ENCODE measurements around the gene GDF11. TPM values are rescaled to one million over a fixed set of nuclear protein-coding genes. Genes with fewer than 3 reads are reported as not detected.
"Not testable (repeated sequence)": the region's sequence is repeated elsewhere in the genome, so short reads cannot be mapped to it uniquely, and the experiment has no call there.

Gene GDF11
- total RNA-seq, 2 donors from 2014 or later: 5.0 to 18.4 TPM

DNA sequence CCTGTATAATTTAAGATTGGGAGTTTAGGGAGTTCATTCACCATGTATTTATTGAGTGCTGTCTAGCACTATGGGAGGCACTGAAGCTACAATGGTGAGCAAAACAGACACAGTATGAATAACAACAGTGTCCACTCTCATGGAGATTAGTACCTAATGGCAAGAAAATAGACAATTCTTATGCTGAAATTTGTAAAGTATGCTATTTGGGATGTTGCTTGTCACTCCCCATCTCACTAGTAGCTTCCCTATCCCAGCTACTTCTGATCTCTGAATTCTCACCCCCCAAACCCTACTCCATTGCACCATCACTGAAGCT is 4.0 kb downstream of the GDF11 start:
- Mint-ChIP-seq H3K9me3 (no peaks in the 10 kb centered on the region), H3K4me1 (ENCODE audit: low read depth in 2 of 2) (peaks cover 22 to 41% of the 10 kb centered on the region in 2 donors), H3K36me3 (no peaks in the 10 kb centered on the region), H3K4me3 (no peak overlapping the region), H3K27me3 (no peaks in the 10 kb centered on the region), H3K27ac (no peak overlapping the region)
- no peak for DNase-seq (ENCODE audit: low spot score)
- ATAC-seq: no peak

DNA sequence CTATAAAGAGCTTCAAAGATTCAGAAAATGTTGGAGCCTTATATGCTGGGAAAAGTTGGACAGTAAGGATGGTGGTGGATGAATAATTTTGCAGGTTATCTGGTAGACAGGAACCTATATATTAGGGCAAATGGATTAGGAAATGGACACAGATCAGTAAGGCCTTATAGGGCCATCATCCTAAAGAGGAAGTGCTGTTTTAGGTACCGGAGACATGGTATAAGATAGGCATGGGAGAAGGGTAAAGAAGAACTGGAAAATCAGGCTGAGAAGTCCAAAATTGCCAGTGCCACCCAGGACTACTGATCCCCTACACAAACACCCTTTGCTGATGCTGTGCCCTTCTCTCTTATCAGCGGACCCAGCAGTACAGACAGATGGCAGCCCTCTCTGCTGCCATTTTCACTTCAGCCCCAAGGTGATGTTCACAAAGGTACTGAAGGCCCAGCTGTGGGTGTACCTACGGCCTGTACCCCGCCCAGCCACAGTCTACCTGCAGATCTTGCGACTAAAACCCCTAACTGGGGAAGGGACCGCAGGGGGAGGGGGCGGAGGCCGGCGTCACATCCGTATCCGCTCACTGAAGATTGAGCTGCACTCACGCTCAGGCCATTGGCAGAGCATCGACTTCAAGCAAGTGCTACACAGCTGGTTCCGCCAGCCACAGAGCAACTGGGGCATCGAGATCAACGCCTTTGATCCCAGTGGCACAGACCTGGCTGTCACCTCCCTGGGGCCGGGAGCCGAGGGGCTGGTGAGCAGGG is 5.5 kb downstream of the GDF11 start:
- Mint-ChIP-seq H3K36me3 (no peaks in the 10 kb centered on the region), H3K4me3 (no peak overlapping the region), H3K9me3 (no peaks in the 10 kb centered on the region), H3K27ac (no peak overlapping the region), H3K4me1 (ENCODE audit: low read depth in 2 of 2) (peaks cover 13 to 30% of the 10 kb centered on the region in 2 donors), H3K27me3 (no peaks in the 10 kb centered on the region)
- ATAC-seq (no peak), DNase-seq (ENCODE audit: low spot score) (no peak)

DNA sequence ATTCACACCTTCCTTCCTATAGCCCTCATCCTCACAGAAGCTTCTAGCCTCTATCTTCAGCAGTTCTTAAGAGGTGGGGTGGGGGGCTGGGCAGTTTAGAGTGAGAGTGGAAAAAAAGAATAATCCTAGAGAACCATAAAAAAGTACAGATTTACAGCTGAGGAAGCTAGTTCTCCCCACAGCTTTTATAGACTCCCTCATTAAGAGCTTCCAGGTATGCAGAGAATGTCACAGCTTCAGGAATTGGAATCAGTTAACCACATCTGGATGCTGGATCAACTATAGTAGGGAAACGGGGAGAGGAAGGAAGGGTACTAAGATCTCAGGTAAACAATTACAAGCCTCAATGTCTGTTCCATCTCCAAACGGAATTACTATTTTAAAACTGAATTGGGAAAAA is 12.3 kb downstream of the GDF11 start:
- peaks cover 25% of the 10 kb centered on the region for H3K36me3 Mint-ChIP-seq
- H3K27me3 Mint-ChIP-seq: no peaks in the 10 kb centered on the region
- ATAC-seq (no peak), DNase-seq (ENCODE audit: low spot score) (no peak)
- peaks cover 0 to 6% of the 10 kb centered on the region in 2 donors for H3K4me1 Mint-ChIP-seq (ENCODE audit: low read depth in 2 of 2)
- no peaks in the 10 kb centered on the region for H3K9me3 Mint-ChIP-seq
- H3K27ac Mint-ChIP-seq: peak overlapping the region; percentile 2 to 34
- H3K4me3 Mint-ChIP-seq: no peak overlapping the region

DNA sequence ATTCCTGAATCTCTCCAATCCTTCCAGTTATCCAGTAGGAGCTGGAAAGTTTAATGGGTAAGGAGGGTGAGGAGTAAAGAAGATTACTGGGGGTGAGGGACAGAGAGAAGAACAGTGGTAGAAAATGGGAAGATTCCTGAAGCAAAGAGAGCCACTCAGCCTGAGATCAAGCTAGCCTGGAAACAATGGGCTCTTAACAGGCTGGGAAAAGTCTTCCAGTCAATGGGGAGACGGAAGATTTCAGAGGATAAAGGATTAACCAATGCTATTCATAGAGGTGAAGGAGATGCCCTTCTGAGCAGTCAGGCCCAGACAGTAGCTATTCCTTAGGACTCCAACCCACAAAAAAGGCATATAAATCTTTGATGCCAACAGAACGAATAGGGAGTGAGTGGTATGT is 14.8 kb downstream of the GDF11 start:
- H3K27ac Mint-ChIP-seq: peak overlapping the region; percentile 19 to 45
- H3K36me3 Mint-ChIP-seq: peaks cover 37% of the 10 kb centered on the region
- H3K4me1 Mint-ChIP-seq (ENCODE audit: low read depth in 2 of 2): peaks cover 6 to 7% of the 10 kb centered on the region in 2 donors
- no peak for DNase-seq (ENCODE audit: low spot score)
- ATAC-seq: no peak
- no peak overlapping the region for H3K4me3 Mint-ChIP-seq
- H3K27me3 Mint-ChIP-seq: no peaks in the 10 kb centered on the region
- H3K9me3 Mint-ChIP-seq: no peaks in the 10 kb centered on the region

DNA sequence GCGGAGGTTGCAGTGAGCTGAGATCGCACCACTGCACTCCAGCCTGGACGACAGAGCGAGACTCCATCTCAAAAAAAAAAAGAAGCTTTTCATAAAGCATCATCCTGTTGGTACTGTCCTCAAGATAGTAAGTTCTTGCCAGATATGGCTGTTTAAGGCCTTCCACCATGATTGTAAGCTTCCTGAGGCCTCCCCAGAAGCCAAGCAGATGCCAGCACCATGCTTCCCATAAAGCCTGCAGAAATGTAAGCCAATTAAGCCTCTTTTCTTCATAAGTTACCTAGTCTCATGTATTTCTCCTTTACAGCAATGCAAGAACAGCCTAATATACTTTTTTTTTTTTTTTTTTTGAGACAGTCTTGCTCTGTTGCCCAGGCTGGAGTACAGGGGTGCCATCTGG is 15.7 kb downstream of the GDF11 start:
- not testable (repeated sequence) for DNase-seq (ENCODE audit: low spot score); H3K4me1 Mint-ChIP-seq (ENCODE audit: low read depth in 2 of 2); ATAC-seq; H3K4me3 Mint-ChIP-seq; H3K27ac Mint-ChIP-seq; H3K9me3 Mint-ChIP-seq; H3K27me3 Mint-ChIP-seq
- H3K36me3 Mint-ChIP-seq: peaks cover 37% of the 10 kb centered on the region

DNA sequence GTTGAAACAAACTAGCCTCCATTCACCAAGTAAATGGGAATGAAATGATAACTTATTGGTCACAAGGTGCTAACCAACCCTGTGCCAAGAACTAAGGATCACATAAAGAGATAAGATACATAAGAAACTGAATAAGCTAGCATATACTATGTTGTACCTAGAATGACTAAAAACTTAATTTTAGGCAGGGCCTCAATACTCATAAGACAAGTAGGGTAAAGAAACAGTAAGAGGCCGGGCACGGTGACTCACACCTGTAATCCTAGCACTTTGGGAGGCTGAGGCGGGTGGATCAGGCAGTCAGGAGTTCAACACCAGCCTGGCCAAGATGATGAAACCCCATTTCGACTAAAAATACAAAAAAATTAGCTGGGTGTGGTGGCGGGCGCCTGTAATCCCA is 17.7 kb downstream of the GDF11 start:
- DNase-seq (ENCODE audit: low spot score) (no peak), ATAC-seq (peak in 1 of 2 donors; percentile 87)
- Mint-ChIP-seq H3K9me3 (no peaks in the 10 kb centered on the region), H3K4me3 (peak overlapping the region; percentile 21), H3K36me3 (peaks cover 32% of the 10 kb centered on the region), H3K4me1 (ENCODE audit: low read depth in 2 of 2) (peaks cover 3 to 7% of the 10 kb centered on the region in 2 donors), H3K27ac (peak overlapping the region in 1 of 2 donors; percentile 27), H3K27me3 (no peaks in the 10 kb centered on the region)

DNA sequence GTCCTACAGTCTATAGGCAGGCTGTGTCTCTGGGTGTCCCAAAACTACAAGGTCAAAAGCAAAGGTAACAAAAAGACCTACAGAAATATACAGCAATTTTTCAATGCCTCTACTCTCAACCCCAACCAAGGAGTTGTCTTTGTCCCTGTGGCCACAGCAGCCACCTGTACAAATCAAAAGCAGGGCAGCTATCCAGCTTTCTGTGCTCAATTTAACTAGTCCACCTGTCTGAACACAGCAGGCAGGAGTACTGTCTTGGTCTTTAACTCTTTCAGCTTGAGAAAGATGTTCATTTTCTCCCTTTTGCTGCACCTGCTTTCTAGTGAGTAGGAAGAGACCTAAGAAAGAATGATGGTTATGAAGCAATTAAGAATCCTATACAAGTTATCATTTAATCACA is 19.7 kb downstream of the GDF11 start:
- DNase-seq (ENCODE audit: low spot score) (no peak), ATAC-seq (no peak)
- H3K4me3 Mint-ChIP-seq: no peak overlapping the region
- no peaks in the 10 kb centered on the region for H3K9me3 Mint-ChIP-seq
- H3K4me1 Mint-ChIP-seq (ENCODE audit: low read depth in 2 of 2): peaks cover 3 to 7% of the 10 kb centered on the region in 2 donors
- no peaks in the 10 kb centered on the region for H3K27me3 Mint-ChIP-seq
- no peak overlapping the region for H3K27ac Mint-ChIP-seq
- H3K36me3 Mint-ChIP-seq: peaks cover 17% of the 10 kb centered on the region

DNA sequence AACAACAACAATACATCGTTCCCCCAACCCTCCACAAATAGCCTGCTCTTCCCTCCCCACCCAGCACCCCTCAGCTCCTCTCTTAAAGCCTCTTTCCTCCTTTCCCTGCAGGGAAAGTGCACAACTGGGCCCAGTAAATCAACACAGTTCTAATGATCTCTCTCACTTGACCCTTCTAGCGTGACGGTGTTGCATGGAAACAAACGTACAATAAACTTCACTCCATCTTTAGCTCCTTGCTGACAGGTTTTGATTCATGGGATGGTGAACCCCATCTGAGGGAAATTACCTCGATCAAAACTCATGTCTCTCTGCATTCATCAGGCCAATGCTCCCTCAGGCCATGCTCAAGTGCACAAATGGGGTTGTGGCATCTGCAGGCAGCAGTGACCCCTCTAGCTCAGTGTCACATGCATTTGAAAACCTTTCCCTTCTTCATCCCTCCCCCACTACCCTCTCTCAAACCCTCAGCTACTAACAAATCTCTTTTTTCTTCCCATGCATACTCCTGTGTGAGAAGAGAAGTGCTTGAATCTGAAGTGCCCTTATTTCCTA is 22.9 kb downstream of the GDF11 start:
- Mint-ChIP-seq H3K27me3 (no peaks in the 10 kb centered on the region), H3K4me3 (no peak overlapping the region), H3K36me3 (peaks cover 13% of the 10 kb centered on the region), H3K27ac (no peak overlapping the region), H3K4me1 (ENCODE audit: low read depth in 2 of 2) (peaks cover 6 to 7% of the 10 kb centered on the region in 2 donors), H3K9me3 (no peaks in the 10 kb centered on the region)
- no peak for DNase-seq (ENCODE audit: low spot score)
- no peak for ATAC-seq

DNA sequence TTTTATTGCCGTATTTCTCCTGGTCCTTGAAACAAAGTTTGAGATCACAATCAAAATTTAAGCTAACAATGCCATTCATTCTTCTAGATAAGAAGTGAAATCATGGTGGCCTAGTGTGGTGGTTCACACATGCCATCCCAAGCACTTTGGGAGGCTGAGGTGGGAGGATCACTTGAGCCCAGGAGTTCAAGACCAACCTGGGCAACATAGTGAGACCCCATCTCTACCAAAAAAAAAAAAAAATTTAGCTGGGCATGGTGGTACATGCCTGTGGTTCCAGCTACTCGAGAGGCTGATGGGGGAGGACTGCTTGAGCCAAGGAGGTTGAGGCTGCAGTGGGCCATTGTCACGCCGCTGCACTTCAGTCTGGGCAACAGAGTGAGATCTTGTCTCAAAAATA is 24.2 kb downstream of the GDF11 start:
- Mint-ChIP-seq H3K27me3 (no peaks in the 10 kb centered on the region), H3K9me3 (no peaks in the 10 kb centered on the region), H3K4me3 (no peak overlapping the region), H3K36me3 (peaks cover 6% of the 10 kb centered on the region), H3K27ac (no peak overlapping the region), H3K4me1 (ENCODE audit: low read depth in 2 of 2) (peaks cover 3 to 14% of the 10 kb centered on the region in 2 donors)
- DNase-seq (ENCODE audit: low spot score) (no peak), ATAC-seq (no peak)

DNA sequence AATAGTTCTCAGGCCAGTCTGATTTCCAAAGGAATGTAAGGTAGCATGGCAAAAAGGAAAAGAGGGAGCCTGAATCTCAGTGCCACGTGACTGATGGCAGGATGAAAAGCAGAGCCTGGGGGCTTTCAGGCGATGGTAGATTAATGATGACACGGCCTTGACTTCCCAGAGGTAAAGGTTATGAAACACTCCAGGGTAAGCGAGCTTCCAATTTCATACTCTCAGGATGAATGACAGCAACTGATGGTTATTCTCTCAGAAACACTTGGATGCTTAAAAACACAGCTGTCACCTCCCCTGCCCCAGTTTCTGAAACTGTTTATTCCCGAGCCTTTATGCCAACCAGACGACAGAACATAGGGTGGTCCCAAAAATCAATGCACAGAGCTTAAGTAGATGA is 28.8 kb downstream of the GDF11 start:
- DNase-seq (ENCODE audit: low spot score): no peak
- Mint-ChIP-seq H3K4me3 (no peak overlapping the region), H3K36me3 (peaks cover 6% of the 10 kb centered on the region), H3K9me3 (no peaks in the 10 kb centered on the region), H3K27me3 (no peaks in the 10 kb centered on the region), H3K27ac (peak overlapping the region; percentile 4 to 24), H3K4me1 (ENCODE audit: low read depth in 2 of 2) (peaks cover 15 to 20% of the 10 kb centered on the region in 2 donors)
- ATAC-seq: no peak

DNA sequence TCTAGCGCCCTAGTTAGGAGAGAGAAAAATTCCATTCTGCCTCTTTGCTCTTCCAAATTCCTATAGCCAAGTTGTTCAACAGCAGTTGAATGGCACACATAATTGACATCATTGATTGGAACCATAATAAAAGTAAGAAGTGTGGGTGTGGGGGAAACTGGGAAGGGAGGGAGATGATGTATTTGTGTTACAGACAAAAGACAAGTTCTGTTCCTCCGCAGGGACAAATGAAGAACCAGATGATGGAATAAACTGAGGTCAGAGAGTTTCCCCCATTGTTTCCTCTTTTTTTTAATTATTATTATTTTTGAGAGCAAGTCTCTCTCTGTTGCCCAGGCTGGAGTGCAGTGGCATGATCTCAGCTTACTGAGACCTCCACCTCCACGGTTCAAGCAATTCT is 34.9 kb downstream of the GDF11 start:
- Mint-ChIP-seq H3K9me3 (no peaks in the 10 kb centered on the region), H3K36me3 (peaks cover 12% of the 10 kb centered on the region), H3K27ac (peak overlapping the region in 1 of 2 donors; percentile 21)

DNA sequence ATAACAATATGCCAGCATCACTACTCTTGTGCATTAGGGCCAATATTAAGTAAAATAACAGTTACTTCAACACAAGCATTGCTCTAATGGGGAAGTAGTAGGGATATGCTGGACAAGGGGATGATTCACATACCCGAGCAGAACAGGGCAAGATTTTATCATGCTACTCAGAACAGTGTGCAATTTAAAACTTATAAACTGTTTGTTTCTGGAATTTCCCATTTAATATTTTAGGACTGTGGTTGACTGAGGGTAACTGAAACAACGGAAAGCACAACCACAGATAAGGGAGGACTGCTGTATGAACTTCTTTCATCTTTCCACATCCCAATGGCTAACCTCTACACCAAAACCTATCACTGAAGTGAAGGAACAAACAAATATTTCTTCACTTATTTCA is 37.8 kb downstream of the GDF11 start:
- DNase-seq (ENCODE audit: low spot score) (no peak), ATAC-seq (no peak)
- Mint-ChIP-seq H3K27me3 (no peaks in the 10 kb centered on the region), H3K4me3 (no peak overlapping the region), H3K36me3 (peaks cover 12% of the 10 kb centered on the region), H3K27ac (peak overlapping the region in 1 of 2 donors; percentile 53), H3K4me1 (ENCODE audit: low read depth in 2 of 2) (peaks cover 5 to 6% of the 10 kb centered on the region in 2 donors), H3K9me3 (no peaks in the 10 kb centered on the region)

More for the DNA sequence above, 34.9 kb downstream of the GDF11 start:
- H3K4me1 Mint-ChIP-seq (ENCODE audit: low read depth in 2 of 2): peaks cover 12 to 14% of the 10 kb centered on the region in 2 donors
- no peaks in the 10 kb centered on the region for H3K27me3 Mint-ChIP-seq
- H3K4me3 Mint-ChIP-seq: no peak overlapping the region
- DNase-seq (ENCODE audit: low spot score) (no peak), ATAC-seq (no peak)

DNA sequence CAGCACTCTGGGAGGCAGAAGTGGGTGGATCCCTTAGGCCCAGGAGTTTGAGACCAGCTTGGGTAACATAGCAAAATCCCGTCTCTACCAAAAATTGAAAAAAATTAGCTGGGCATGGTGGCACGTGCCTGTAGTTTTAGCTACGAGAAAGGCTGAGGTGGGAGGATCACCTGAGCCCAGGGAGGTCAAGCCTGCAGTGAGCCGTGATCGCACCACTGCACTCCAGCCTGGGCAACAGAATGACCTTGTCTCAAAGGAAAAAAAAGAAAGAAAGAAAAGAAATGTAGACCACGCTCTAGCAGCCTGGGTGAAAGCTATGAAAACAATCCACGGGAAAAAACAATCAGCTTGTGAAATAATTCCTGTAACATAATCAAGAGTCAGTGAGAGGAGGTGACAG is 45.6 kb downstream of the GDF11 start:
- Mint-ChIP-seq H3K36me3 (peaks cover 14% of the 10 kb centered on the region), H3K27ac (peak overlapping the region in 1 of 2 donors; percentile 9), H3K4me3 (no peak overlapping the region), H3K27me3 (no peaks in the 10 kb centered on the region), H3K4me1 (ENCODE audit: low read depth in 2 of 2) (no peaks in the 10 kb centered on the region), H3K9me3 (no peaks in the 10 kb centered on the region)
- no peak for DNase-seq (ENCODE audit: low spot score)
- ATAC-seq: no peak

DNA sequence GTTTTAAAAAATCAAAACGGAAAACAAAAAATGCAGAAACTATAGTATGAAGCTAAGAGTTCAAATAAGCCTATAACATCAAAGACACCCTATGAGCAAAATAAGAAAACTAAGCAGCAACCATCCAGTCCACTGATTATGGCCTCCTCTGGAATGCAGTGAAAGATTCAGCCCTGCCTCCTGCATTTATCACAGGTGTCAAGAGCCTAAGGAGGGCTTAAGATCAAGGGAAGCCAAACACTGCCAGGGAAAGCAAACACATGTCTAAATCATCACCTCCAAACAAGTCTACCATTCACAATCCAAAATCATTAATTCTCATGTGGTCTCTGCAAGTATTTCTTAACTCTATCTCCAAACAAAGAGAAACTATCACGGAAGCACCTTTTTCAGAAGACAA is 46.2 kb downstream of the GDF11 start:
- H3K4me1 Mint-ChIP-seq (ENCODE audit: low read depth in 2 of 2): no peaks in the 10 kb centered on the region
- H3K36me3 Mint-ChIP-seq: peaks cover 14% of the 10 kb centered on the region
- DNase-seq (ENCODE audit: low spot score) (no peak), ATAC-seq (no peak)
- no peaks in the 10 kb centered on the region for H3K27me3 Mint-ChIP-seq
- H3K27ac Mint-ChIP-seq: peak overlapping the region in 1 of 2 donors; percentile 9
- H3K9me3 Mint-ChIP-seq: no peaks in the 10 kb centered on the region
- H3K4me3 Mint-ChIP-seq: no peak overlapping the region
